PC-3 (cell line): ENCODE data around the gene CBX2. TPM values are rescaled to one million over a fixed set of nuclear protein-coding genes. Genes with fewer than 3 reads are reported as not detected.
A peak's percentile ranks its signal among the peaks of the same experiment; 100 is the strongest.

Experiments used
- ATAC-seq: fragments of 200-7000 bp; cut with Tn5 transposase; 2 replicates; pipeline ENCODE4 v1.9.1; 2020; ENCODE audit warnings: mild to moderate bottlenecking, moderate library complexity
- BruUV-seq: library from RNA; stranded (reverse); fragments of 400-500 nt; replicated peaks from 2 replicates; lab custom pipeline; 2021; lab: Mats Ljungman, UMichigan
- CTCF ChIA-PET: fragments of 300-600 bp; sonication (Branson Sonifier 250); formaldehyde crosslinking; loops from one replicate; lab custom pipeline; 2022; ENCODE audit warnings: antibody characterized with exemption; lab: Charles Lee
- POLR2A ChIA-PET: fragments of 300-600 bp; sonication (Branson Sonifier 250); formaldehyde crosslinking; loops from one replicate; lab custom pipeline; 2022; ENCODE audit warnings: antibody characterized with exemption; ENCODE audit not compliant: unreplicated experiment; lab: Charles Lee
- DNase-seq: peaks from one replicate; pipeline ENCODE4 v3.0.0-alpha.2; 2015
- H2AFZ ChIP-seq: fragments of 300-600 bp; sonication (generic); 2 replicates; pipeline ENCODE4 v1.6.0; 2016; ENCODE audit warnings: antibody characterized with exemption, low read length
- H3F3A ChIP-seq: fragments of 300-600 bp; sonication (generic); one replicate; pipeline ENCODE4 v1.6.0; 2017; ENCODE audit warnings: antibody characterized with exemption, low read length, control low read depth, mild to moderate bottlenecking; ENCODE audit not compliant: unreplicated experiment
- H3K27ac ChIP-seq: fragments of 300-600 bp; sonication (generic); 2 replicates; pipeline ENCODE4 v1.5.1; 2016; ENCODE audit warnings: mild to moderate bottlenecking, low read length
- H3K27me3 ChIP-seq: fragments of 300-600 bp; sonication (generic); 2 replicates; pipeline ENCODE4 v1.6.1; 2016; ENCODE audit warnings: low read length, mixed read lengths
- H3K36me3 ChIP-seq: fragments of 300-600 bp; sonication (generic); 2 replicates; pipeline ENCODE4 v1.6.1; 2016; ENCODE audit warnings: low read depth, mixed run types, low read length, mixed read lengths
- H3K4me1 ChIP-seq: fragments of 300-600 bp; sonication (generic); 2 replicates; pipeline ENCODE4 v1.5.1; 2016; ENCODE audit warnings: low read length; ENCODE audit not compliant: insufficient read depth
- H3K4me2 ChIP-seq: fragments of 300-600 bp; sonication (generic); 2 replicates; pipeline ENCODE4 v1.6.0; 2016; ENCODE audit warnings: low read length
- H3K4me3 ChIP-seq: fragments of 300-600 bp; sonication (generic); 2 replicates; pipeline ENCODE4 v1.5.1; 2016; ENCODE audit warnings: mild to moderate bottlenecking, low read length, mixed read lengths
- H3K79me2 ChIP-seq: fragments of 300-600 bp; sonication (generic); 2 replicates; pipeline ENCODE4 v1.6.1; 2017; ENCODE audit warnings: low read length, mixed read lengths
- H3K9ac ChIP-seq: fragments of 300-600 bp; sonication (generic); 2 replicates; pipeline ENCODE4 v1.6.0; 2016; ENCODE audit warnings: mild to moderate bottlenecking, low read length
- H3K9me2 ChIP-seq: fragments of 300-600 bp; sonication (generic); replicated peaks from 2 replicates; pipeline ENCODE4 v1.6.1; 2016; ENCODE audit warnings: mixed run types, low read length, mixed read lengths
- H3K9me3 ChIP-seq: fragments of 300-600 bp; sonication (generic); 2 replicates; pipeline ENCODE4 v1.6.1; 2016; ENCODE audit warnings: low read length, mixed read lengths
- H4K20me1 ChIP-seq: fragments of 300-600 bp; sonication (generic); 2 replicates; pipeline ENCODE4 v1.6.1; 2016; ENCODE audit warnings: low read length, mixed read lengths
- CTCF ChIP-seq: fragments of 300-600 bp; sonication (generic); conservative IDR thresholded peaks from 2 replicates; pipeline ENCODE4 v1.5.1; 2017; ENCODE audit warnings: antibody characterized with exemption, low read depth, mild to moderate bottlenecking, low read length
- EZH2 ChIP-seq: fragments of 300-600 bp; sonication (generic); IDR thresholded peaks from one replicate; pipeline ENCODE4 v1.6.1; 2017; ENCODE audit warnings: antibody characterized with exemption, mild to moderate bottlenecking, low read length; ENCODE audit not compliant: unreplicated experiment
- EZH2phosphoT487 ChIP-seq: fragments of 300-600 bp; sonication (generic); IDR thresholded peaks from 2 replicates; pipeline ENCODE4 v1.6.1; 2018; ENCODE audit warnings: mild to moderate bottlenecking, antibody characterized with exemption, low read length, borderline replicate concordance
- intact Hi-C: fragments of 100-400 bp; cut with micrococcal nuclease; formaldehyde crosslinking; loops from 2 replicates; pipeline ENCODE4 v1.9.0; 2023
- total RNA-seq: library from RNA; depleted of rRNA; stranded (reverse); fragments of >200 nt; gene quantifications from 2 replicates; pipeline ENCODE4 v1.2.3, GENCODE V29; 2014

Gene CBX2
- total RNA-seq, 1 experiment from 2014 or later: 39.2 TPM

- Histone ChIP-seq H3K9me2 (no peaks in the 10 kb centered on the region), H2AFZ (no peak overlapping the region), H3K9me3 (no peaks in the 10 kb centered on the region), H3K79me2 (peaks cover 15% of the 10 kb centered on the region), H3K27ac (no peak overlapping the region), H4K20me1 (0 out of 2 replicates have a peak, but pooled peaks cover 7% of the 10 kb centered on the region), H3K4me2 (no peak overlapping the region), H3K36me3 (no peaks in the 10 kb centered on the region), H3F3A (no peaks in the 10 kb centered on the region), H3K4me3 (no peak overlapping the region), H3K4me1 (peaks cover 37% of the 10 kb centered on the region), H3K9ac (no peak overlapping the region), H3K27me3 (no peaks in the 10 kb centered on the region)
- TF ChIP-seq EZH2phosphoT487 (no peak), EZH2 (no peak), CTCF (no peak)
- ChIA-PET POLR2A (no interaction called here), CTCF (interaction anchor here (0.5 to 1.2 kb wide), 2 partner anchors 29 to 65 kb away, joined by 3 to 4 read pairs; partner anchors contain the start of gene CBX4)
- ATAC-seq (no peak), DNase-seq (no peak)
- no TSS peak for BruUV-seq
- intact Hi-C loops: no loop called here
These were observed 3.4 kb upstream of the CBX2 start for GRCh38 chr17:79774561-79774975.

- Histone ChIP-seq H3K36me3 (peaks cover 6% of the 10 kb centered on the region; the same call in 1 of the 2 replicates), H4K20me1 (peaks cover 10% of the 10 kb centered on the region; the same call in 1 of the 2 replicates), H3K4me3 (no peak overlapping the region), H3K4me2 (no peak overlapping the region), H3K4me1 (peaks cover 33% of the 10 kb centered on the region), H3K79me2 (peaks cover 25% of the 10 kb centered on the region), H3K9me3 (no peaks in the 10 kb centered on the region), H3K9me2 (no peaks in the 10 kb centered on the region), H2AFZ (no peak overlapping the region), H3K27me3 (no peaks in the 10 kb centered on the region), H3K27ac (no peak overlapping the region), H3K9ac (no peak overlapping the region), H3F3A (no peaks in the 10 kb centered on the region)
- TF ChIP-seq EZH2phosphoT487 (no peak), EZH2 (no peak), CTCF (no peak)
- ChIA-PET CTCF (interaction anchor here (0.6 to 1.2 kb wide), 2 partner anchors 26 to 30 kb away, joined by 3 read pairs; no protein-coding TSS in a partner anchor), POLR2A (no interaction called here)
- no peak for ATAC-seq
- no peak for DNase-seq
- intact Hi-C loops: no loop called here
- BruUV-seq: no TSS peak
These were observed 2.3 kb upstream of the CBX2 start for GRCh38 chr17:79775632-79776031.

GRCh38 chr17:79776376-79777119 is 1.4 kb upstream of the CBX2 start:
- Histone ChIP-seq H3K4me3 (peak overlapping the region; percentile 70; the same call in 1 of the 2 replicates), H4K20me1 (peaks cover 10% of the 10 kb centered on the region; the same call in 1 of the 2 replicates), H3K4me1 (peaks cover 33% of the 10 kb centered on the region), H3F3A (no peaks in the 10 kb centered on the region), H3K9me2 (no peaks in the 10 kb centered on the region), H3K4me2 (peak overlapping the region; percentile 96), H3K79me2 (peaks cover 34% of the 10 kb centered on the region), H3K27me3 (no peaks in the 10 kb centered on the region), H3K36me3 (peaks cover 10% of the 10 kb centered on the region; the same call in 1 of the 2 replicates), H2AFZ (peak overlapping the region; percentile 24), H3K27ac (no peak overlapping the region), H3K9me3 (no peaks in the 10 kb centered on the region), H3K9ac (no peak overlapping the region)
- POLR2A ChIA-PET: no interaction called here
- intact Hi-C loops: loop anchor here (1.0 kb wide), 1 partner anchor 25 kb away; no protein-coding TSS in a partner anchor
- no TSS peak for BruUV-seq
- TF ChIP-seq EZH2phosphoT487 (no peak), EZH2 (no peak), CTCF (no peak)
- DNase-seq (peak; percentile 44), ATAC-seq (no peak)
- CTCF ChIA-PET: interaction anchor here (0.6 to 0.7 kb wide), 3 partner anchors 27 to 35 kb away, joined by 3 to 4 read pairs (median 3); no protein-coding TSS in a partner anchor
